Bronchial epithelial cell (primary cell): ENCODE results near the gene SLC6A5. TPM values are rescaled to one million over a fixed set of nuclear protein-coding genes. Genes with fewer than 3 reads are reported as not detected.
A peak's percentile ranks its signal among the peaks of the same experiment; 100 is the strongest.
"Not testable (repeated sequence)": the region's sequence is repeated elsewhere in the genome, so short reads cannot be mapped to it uniquely, and the experiment has no call there.

ENCODE experiments used
- DNase-seq: peaks from one replicate; pipeline ENCODE4 v3.0.0-alpha.2; 2010; ENCODE audit warnings: low read depth
- FAIRE-seq: peaks from 2 replicates; lab custom pipeline; 2011; peaks lifted over from hg19 to GRCh38; lab: Jason Lieb, UNC
- H3K27me3 ChIP-seq: 2 replicates; pipeline ENCODE4 v1.5.1; 2011; ENCODE audit warnings: low read length; ENCODE audit not compliant: control insufficient read depth, insufficient read depth
- H3K36me3 ChIP-seq: 2 replicates; pipeline ENCODE4 v1.5.1; 2011; ENCODE audit warnings: low read length; ENCODE audit not compliant: control insufficient read depth, insufficient read depth
- H3K4me3 ChIP-seq: 2 replicates; pipeline ENCODE4 v1.5.1; 2011; ENCODE audit warnings: mild to moderate bottlenecking, low read depth, low read length, control low read depth
- CTCF ChIP-seq: IDR thresholded peaks from 2 replicates; pipeline ENCODE4 v1.5.1; 2011; ENCODE audit warnings: mild to moderate bottlenecking, moderate library complexity, low read length, control low read depth, inconsistent platforms; ENCODE audit not compliant: insufficient read depth, severe bottlenecking
- total RNA-seq: library from RNA; depleted of rRNA; stranded (reverse); fragments of >200 nt; gene quantifications from 2 replicates; pipeline ENCODE4 v1.2.1, GENCODE V29; 2014

Gene SLC6A5
- total RNA-seq, 1 donor from 2014 or later = not detected

- Histone ChIP-seq H3K27me3 (no peaks in the 10 kb centered on the region), H3K4me3 (no peak overlapping the region), H3K36me3 (no peaks in the 10 kb centered on the region)
- no peak for DNase-seq
- FAIRE-seq = no peak
- no peak for TF ChIP-seq CTCF
Observed at GRCh38 chr11:20561915-20562314, 37.5 kb upstream of the SLC6A5 start.

GRCh38 chr11:20563866-20564265, 35.5 kb upstream of the SLC6A5 start:
- Histone ChIP-seq H3K27me3 (no peaks in the 10 kb centered on the region), H3K36me3 (no peaks in the 10 kb centered on the region), H3K4me3 (no peak overlapping the region)
- no peak for TF ChIP-seq CTCF
- DNase-seq (no peak), FAIRE-seq (no peak)

- H3K27me3 ChIP-seq = no peaks in the 10 kb centered on the region
- H3K36me3 ChIP-seq = no peaks in the 10 kb centered on the region
- FAIRE-seq = no peak
Observed at GRCh38 chr11:20564846-20565635, 34.4 kb upstream of the SLC6A5 start.

GRCh38 chr11:20566115-20566514, 33.3 kb upstream of the SLC6A5 start:
- H3K27me3 ChIP-seq, H3K36me3 ChIP-seq, FAIRE-seq, H3K4me3 ChIP-seq: not testable (repeated sequence)
- DNase-seq = peak; percentile 62

More at GRCh38 chr11:20564846-20565635, 34.4 kb upstream of the SLC6A5 start:
- H3K4me3 ChIP-seq = no peak overlapping the region
- TF ChIP-seq CTCF = no peak
- DNase-seq = no peak

- H3K27me3 ChIP-seq = no peaks in the 10 kb centered on the region
- TF ChIP-seq CTCF = no peak
- FAIRE-seq (no peak), DNase-seq (peak; percentile 93)
- no peak overlapping the region for H3K4me3 ChIP-seq
- H3K36me3 ChIP-seq = no peaks in the 10 kb centered on the region
Observed at GRCh38 chr11:20566591-20567434, 32.6 kb upstream of the SLC6A5 start.

- H3K27me3 ChIP-seq, H3K36me3 ChIP-seq, DNase-seq, H3K4me3 ChIP-seq, FAIRE-seq: not testable (repeated sequence)
Observed at GRCh38 chr11:20579725-20580124, 19.7 kb upstream of the SLC6A5 start.
